Neural progenitor cell (in vitro differentiated cells): Measurements from ENCODE around the gene SERPINB3.

Source experiments
- CTCF ChIP-seq: fragments of 200-600 bp; sonication (generic); IDR thresholded peaks from 2 replicates; pipeline ENCODE4 v1.5.1; 2017; ENCODE audit warnings: antibody characterized with exemption, mild to moderate bottlenecking
- EZH2 ChIP-seq: fragments of 200-600 bp; sonication (generic); IDR thresholded peaks from 2 replicates; pipeline ENCODE4 v1.6.1; 2017; ENCODE audit warnings: antibody characterized with exemption, mild to moderate bottlenecking, moderate library complexity

GRCh38 chr18:63617049-63617914 lies 44.4 kb downstream of the SERPINB3 start:
- TF ChIP-seq EZH2 (no peak), CTCF (no peak)
